Esophagus squamous epithelium (tissue), 5 donors: Measurements from ENCODE around the gene ART3. TPM values are rescaled to one million over a fixed set of nuclear protein-coding genes. Genes with fewer than 3 reads are reported as not detected.

Experiments used
- DNase-seq: peaks from one replicate; lab custom pipeline; 2025; lab: John Stamatoyannopoulos, UW
- H3K27ac ChIP-seq, 4 donors: fragments of 200-600 bp; sonication (generic); one replicate each; pipeline ENCODE4 v1.5.1; 2016 to 2019; ENCODE audit warnings: mild to moderate bottlenecking in 1 of 4
- H3K27me3 ChIP-seq, 4 donors: fragments of 200-600 bp; sonication (generic); 1 replicate in 3 of 4; 2 replicates in 1 of 4; pipeline versions ENCODE4 v1.5.1 to v1.6.0; 2017 to 2021; ENCODE audit warnings: antibody characterized with exemption in 1 of 4
- H3K36me3 ChIP-seq, 3 donors: fragments of 200-600 bp; sonication (generic); one replicate each; pipeline ENCODE4 v1.5.1; 2016 to 2019
- H3K4me1 ChIP-seq, 3 donors: fragments of 200-600 bp; sonication (generic); one replicate each; pipeline ENCODE4 v1.5.1; 2017 to 2019
- H3K4me3 ChIP-seq, 4 donors: fragments of 200-600 bp; sonication (generic); 1 replicate in 3 of 4; 2 replicates in 1 of 4; pipeline ENCODE4 v1.5.1; 2016 to 2019; ENCODE audit warnings: mild to moderate bottlenecking in 2 of 4, moderate library complexity in 1 of 4
- H3K9me3 ChIP-seq, 3 donors: fragments of 200-600 bp; sonication (generic); one replicate each; pipeline ENCODE4 v1.5.1; 2016 to 2019
- CTCF ChIP-seq, 6 experiments: fragments of 450-650 bp in 4 of 6; fragments of 200-600 bp in 2 of 6; sonication (generic) in 2 of 6; IDR thresholded peaks; one replicate each; pipeline ENCODE4 v1.5.1; 2016 to 2019; ENCODE audit warnings: antibody characterized with exemption in 6 of 6, mild to moderate bottlenecking in 4 of 6, moderate library complexity in 4 of 6
- POLR2A ChIP-seq, 4 donors: fragments of 450-650 bp; IDR thresholded peaks; one replicate each; pipeline ENCODE4 v1.6.1; 2017; ENCODE audit warnings: antibody characterized with exemption in 4 of 4, mild to moderate bottlenecking in 4 of 4, moderate library complexity in 3 of 4
- WGBS, 2 donors: methylation state at CpG; one replicate each; pipeline ENCODE4 v1.1.5; 2018; 5-methylcytosine and 5-hydroxymethylcytosine counted together
- intact Hi-C: fragments of 100-400 bp; cut with DNase I; formaldehyde crosslinking; loops from one replicate; pipeline ENCODE4 v1.15.0; 2022
- total RNA-seq, 4 donors: library from RNA; depleted of rRNA; stranded (reverse); fragments of >200 nt; gene quantifications; one replicate each; pipeline ENCODE4 v1.1.0, GENCODE V29; 2016
- donor health status: DM: yes; HTN: yes; CAD: no.

The ART3 gene
- total RNA-seq, 4 donors from 2014 or later: 0.85 to 2.7 (median 1.7) TPM

GRCh38 chr4:76074993-76075600 lies 588 bp downstream of the ART3 start:
- TF ChIP-seq POLR2A (IDR thresholded peaks at IDR 0.05): no peak
- no peak for TF ChIP-seq CTCF (IDR thresholded peaks at IDR 0.05)
- Histone ChIP-seq H3K9me3 (no peaks in the 10 kb centered on the region), H3K27me3 (no peaks in the 10 kb centered on the region), H3K4me3 (no peak overlapping the region), H3K4me1 (no peaks in the 10 kb centered on the region), H3K36me3 (no peaks in the 10 kb centered on the region), H3K27ac (peak overlapping the region in 1 of 4 donors; percentile 13)
- 35 to 69% methylated on average over 4 of the region's 4 CpGs for WGBS, 2 donors
- no peak for DNase-seq
- intact Hi-C loops: no loop called here

GRCh38 chr4:76078033-76078613 lies 3.6 kb downstream of the ART3 start:
- no peak for DNase-seq
- 64 to 70% methylated on average over 4 of the region's 4 CpGs for WGBS, 2 donors
- intact Hi-C loops: no loop called here
- Histone ChIP-seq H3K36me3 (no peaks in the 10 kb centered on the region), H3K4me1 (peaks cover 0 to 11% (median 6%) of the 10 kb centered on the region in 3 donors), H3K27me3 (no peaks in the 10 kb centered on the region), H3K4me3 (no peak overlapping the region), H3K27ac (no peak overlapping the region), H3K9me3 (no peaks in the 10 kb centered on the region)
- TF ChIP-seq CTCF (IDR thresholded peaks at IDR 0.05) (no peak), POLR2A (IDR thresholded peaks at IDR 0.05) (no peak)

GRCh38 chr4:76083386-76083988 lies 9.0 kb downstream of the ART3 start:
- Histone ChIP-seq H3K27me3 (no peaks in the 10 kb centered on the region), H3K36me3 (no peaks in the 10 kb centered on the region), H3K9me3 (no peaks in the 10 kb centered on the region), H3K27ac (peak overlapping the region; percentile 36 to 55 (median 40)), H3K4me3 (no peak overlapping the region), H3K4me1 (peaks cover 5 to 29% (median 9%) of the 10 kb centered on the region in 3 donors)
- intact Hi-C loops: no loop called here
- no peak for DNase-seq
- 25 to 53% methylated on average over 3 of the region's 3 CpGs for WGBS, 2 donors
- no peak for TF ChIP-seq POLR2A (IDR thresholded peaks at IDR 0.05)
- no peak for TF ChIP-seq CTCF (IDR thresholded peaks at IDR 0.05)

GRCh38 chr4:76084542-76084941 lies 10.0 kb downstream of the ART3 start:
- no peaks in the 10 kb centered on the region for H3K9me3 ChIP-seq
- H3K27me3 ChIP-seq: no peaks in the 10 kb centered on the region
- peaks cover 5 to 29% (median 9%) of the 10 kb centered on the region in 3 donors for H3K4me1 ChIP-seq
- no peaks in the 10 kb centered on the region for H3K36me3 ChIP-seq
- H3K4me3 ChIP-seq: no peak overlapping the region
- no peak for DNase-seq
- WGBS, 2 donors: 68 to 77% methylated on average over 1 of the region's 1 CpG
- no peak overlapping the region for H3K27ac ChIP-seq
- intact Hi-C loops: no loop called here
- TF ChIP-seq POLR2A (IDR thresholded peaks at IDR 0.05): no peak
- no peak for TF ChIP-seq CTCF (IDR thresholded peaks at IDR 0.05)
